ENCODE results near the gene HTR3E. TPM values are rescaled to one million over a fixed set of nuclear protein-coding genes. Genes with fewer than 3 reads are reported as not detected.

The HTR3E gene
- not detected in 2 replicates for total RNA-seq

GRCh38 chr3:184096811-184097383, at the start of gene HTR3E:
TSS of gene HTR3E (plus strand) at chr3:184097064. CDS start at chr3:184097530, 466 bp downstream.

GRCh38 chr3:184052767-184053166, 44.1 kb upstream of the HTR3E start, which contains the start of gene HTR3C:
TSS of gene HTR3C (plus strand) at chr3:184053047. CDS start at chr3:184053081, 34 bp downstream.

GRCh38 chr3:184135149-184135910, 38.5 kb downstream of the HTR3E start, which contains the start of gene EIF2B5:
TSS of gene EIF2B5 (plus strand) at chr3:184135358. CDS start at chr3:184135386, 28 bp downstream.

GRCh38 chr3:184154885-184155643, 58.2 kb downstream of the HTR3E start, which contains the start of gene DVL3:
TSS of gene DVL3 (plus strand) at chr3:184155377. CDS start at chr3:184155636, 259 bp downstream.

Other genes with a start within 250 kb of the HTR3E start
- gene PARL, start 212.2 kb upstream of the HTR3E start, total RNA-seq, result 30.9 and 31.8 TPM in 2 replicates
- 33.3 and 33.7 TPM in 2 replicates for gene ABCC5, start 79.2 kb upstream of the HTR3E start, total RNA-seq
- gene HTR3D, start 65.3 kb upstream of the HTR3E start, total RNA-seq, result not detected in 2 replicates
- gene HTR3C, start 44.0 kb upstream of the HTR3E start, total RNA-seq, result not detected in 2 replicates
- 25.2 and 29.4 TPM in 2 replicates for gene EIF2B5, start 38.3 kb downstream of the HTR3E start, total RNA-seq
- 41.6 and 63.3 TPM in 2 replicates for gene DVL3, start 58.3 kb downstream of the HTR3E start, total RNA-seq
- 561 and 564 TPM in 2 replicates for gene AP2M1, start 77.8 kb downstream of the HTR3E start, total RNA-seq
- gene ABCF3, start 89.1 kb downstream of the HTR3E start, total RNA-seq, result 42.1 and 49.6 TPM in 2 replicates
- not detected in 2 replicates for gene VWA5B2, start 132.5 kb downstream of the HTR3E start, total RNA-seq
- 41.1 and 49.0 TPM in 2 replicates for gene ALG3, start 151.9 kb downstream of the HTR3E start, total RNA-seq
- 2.4 and 4.2 TPM in 2 replicates for gene EEF1AKMT4, start 152.6 kb downstream of the HTR3E start, total RNA-seq
- gene CAMK2N2, start 164.5 kb downstream of the HTR3E start, total RNA-seq, result 0.37 TPM in 1 of 2 replicates, not detected in the other
- gene ECE2, start 179.0 kb downstream of the HTR3E start, total RNA-seq, result not detected in 2 replicates
- gene PSMD2, start 202.2 kb downstream of the HTR3E start, total RNA-seq, result 557 and 1,040 TPM in 2 replicates
- gene EIF4G1, start 217.5 kb downstream of the HTR3E start, total RNA-seq, result 258 and 495 TPM in 2 replicates
- gene FAM131A, start 240.5 kb downstream of the HTR3E start, total RNA-seq, result 21.4 and 38.7 TPM in 2 replicates